NCI-H1930 (cell line): ENCODE data around the gene RANBP1.
"Not testable (repeated sequence)": the region's sequence is repeated elsewhere in the genome, so short reads cannot be mapped to it uniquely, and the experiment has no call there.

Experiments
- DNase-seq, 2 experiments: peaks; one replicate each; lab custom pipeline; 2025; lab: John Stamatoyannopoulos, UW

The RANBP1 gene

GRCh38 chr22:20151276-20151588 lies 35.3 kb downstream of the RANBP1 start:
- DNase-seq = no peak

GRCh38 chr22:20152464-20152890 lies 36.6 kb downstream of the RANBP1 start:
- no peak for DNase-seq

- no peak for DNase-seq
Observed at GRCh38 chr22:20153945-20154344, 38.0 kb downstream of the RANBP1 start.

- peak in 1 of 2 experiments; percentile 20 for DNase-seq
Observed at GRCh38 chr22:20154602-20155187, 38.8 kb downstream of the RANBP1 start.

- DNase-seq = peak; percentile 84 to 86
Observed at GRCh38 chr22:20155330-20156041, 39.6 kb downstream of the RANBP1 start.

GRCh38 chr22:20156042-20156389 lies 40.1 kb downstream of the RANBP1 start:
- no peak for DNase-seq

- DNase-seq = peak; percentile 50 to 70
Observed at GRCh38 chr22:20156611-20157429, 40.9 kb downstream of the RANBP1 start.

- no peak for DNase-seq
Observed at GRCh38 chr22:20157430-20158183, 41.7 kb downstream of the RANBP1 start.

- DNase-seq = no peak
Observed at GRCh38 chr22:20158391-20159036, 42.6 kb downstream of the RANBP1 start.

GRCh38 chr22:20159076-20159475 lies 43.2 kb downstream of the RANBP1 start:
- DNase-seq = no peak

GRCh38 chr22:20159531-20159930 lies 43.6 kb downstream of the RANBP1 start:
- not testable (repeated sequence) for DNase-seq

GRCh38 chr22:20160041-20160440 lies 44.1 kb downstream of the RANBP1 start:
- no peak for DNase-seq

GRCh38 chr22:20164863-20165262 lies 49.0 kb downstream of the RANBP1 start:
- no peak for DNase-seq

- DNase-seq = no peak
Observed at GRCh38 chr22:20165421-20165820, 49.5 kb downstream of the RANBP1 start.

GRCh38 chr22:20165913-20166312 lies 50.0 kb downstream of the RANBP1 start:
- no peak for DNase-seq

GRCh38 chr22:20166703-20167102 lies 50.8 kb downstream of the RANBP1 start:
- DNase-seq = no peak

GRCh38 chr22:20167643-20168322 lies 51.9 kb downstream of the RANBP1 start:
- DNase-seq = no peak

GRCh38 chr22:20169253-20169822 lies 53.4 kb downstream of the RANBP1 start:
- DNase-seq = no peak

GRCh38 chr22:20170170-20170569 lies 54.3 kb downstream of the RANBP1 start:
- no peak for DNase-seq

GRCh38 chr22:20171288-20172140 lies 55.6 kb downstream of the RANBP1 start:
- DNase-seq = no peak
